ENCODE results near the gene VWA8.

DNA sequence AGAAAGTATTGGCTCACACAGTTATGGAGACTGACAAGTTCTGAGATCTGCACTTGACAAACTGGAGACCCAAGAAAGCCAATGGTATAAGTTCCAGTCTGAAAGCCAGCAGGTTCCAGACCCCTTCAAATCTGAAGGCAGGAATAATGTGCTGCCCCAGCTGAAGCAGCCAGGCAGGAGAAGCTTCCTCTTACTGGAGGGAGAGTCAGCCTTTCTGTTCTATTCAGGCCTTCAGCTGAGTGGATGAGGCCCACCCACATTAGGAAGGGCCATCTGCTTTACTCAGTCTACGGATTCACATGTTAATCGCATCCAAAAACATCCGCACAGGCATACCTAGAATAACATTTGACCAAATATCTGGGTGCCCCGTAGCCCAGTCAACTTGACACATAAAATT lies 8.2 kb upstream of the VWA8 start:
- TF ChIP-seq, protein P1, sequence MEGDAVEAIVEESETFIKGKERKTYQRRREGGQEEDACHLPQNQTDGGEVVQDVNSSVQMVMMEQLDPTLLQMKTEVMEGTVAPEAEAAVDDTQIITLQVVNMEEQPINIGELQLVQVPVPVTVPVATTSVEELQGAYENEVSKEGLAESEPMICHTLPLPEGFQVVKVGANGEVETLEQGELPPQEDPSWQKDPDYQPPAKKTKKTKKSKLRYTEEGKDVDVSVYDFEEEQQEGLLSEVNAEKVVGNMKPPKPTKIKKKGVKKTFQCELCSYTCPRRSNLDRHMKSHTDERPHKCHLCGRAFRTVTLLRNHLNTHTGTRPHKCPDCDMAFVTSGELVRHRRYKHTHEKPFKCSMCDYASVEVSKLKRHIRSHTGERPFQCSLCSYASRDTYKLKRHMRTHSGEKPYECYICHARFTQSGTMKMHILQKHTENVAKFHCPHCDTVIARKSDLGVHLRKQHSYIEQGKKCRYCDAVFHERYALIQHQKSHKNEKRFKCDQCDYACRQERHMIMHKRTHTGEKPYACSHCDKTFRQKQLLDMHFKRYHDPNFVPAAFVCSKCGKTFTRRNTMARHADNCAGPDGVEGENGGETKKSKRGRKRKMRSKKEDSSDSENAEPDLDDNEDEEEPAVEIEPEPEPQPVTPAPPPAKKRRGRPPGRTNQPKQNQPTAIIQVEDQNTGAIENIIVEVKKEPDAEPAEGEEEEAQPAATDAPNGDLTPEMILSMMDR (IDR thresholded peaks at IDR 0.05): no peak
- TF ChIP-seq EP300 (IDR thresholded peaks at IDR 0.05) (no peak), POLR2A (IDR thresholded peaks at IDR 0.05) (no peak)
